GM18909 (cell line): Measurements from ENCODE around the gene KCNK1.
"Not testable (repeated sequence)": the region's sequence is repeated elsewhere in the genome, so short reads cannot be mapped to it uniquely, and the experiment has no call there.

Source experiments
- ATAC-seq: cut with Tn5 transposase; IDR thresholded peaks from one replicate; pipeline ENCODE4 v1.9.1; 2021; ENCODE audit warnings: mild to moderate bottlenecking; ENCODE audit not compliant: unreplicated experiment, poor library complexity

KCNK1 gene

GRCh38 chr1:233664804-233665574 lies 51.1 kb downstream of the KCNK1 start:
- ATAC-seq: no peak

- ATAC-seq: no peak
Observed at GRCh38 chr1:233665575-233666270, 51.8 kb downstream of the KCNK1 start.

- no peak for ATAC-seq
Observed at GRCh38 chr1:233667741-233668140, 53.8 kb downstream of the KCNK1 start.

GRCh38 chr1:233668146-233668724 lies 54.3 kb downstream of the KCNK1 start:
- no peak for ATAC-seq

GRCh38 chr1:233668725-233669294 lies 54.9 kb downstream of the KCNK1 start:
- peak; percentile 56 for ATAC-seq

GRCh38 chr1:233670363-233670762 lies 56.5 kb downstream of the KCNK1 start:
- ATAC-seq: not testable (repeated sequence)

GRCh38 chr1:233671286-233671685 lies 57.4 kb downstream of the KCNK1 start:
- ATAC-seq: no peak

- ATAC-seq: no peak
Observed at GRCh38 chr1:233672732-233673131, 58.8 kb downstream of the KCNK1 start.

- peak; percentile 53 for ATAC-seq
Observed at GRCh38 chr1:233673261-233673946, 59.5 kb downstream of the KCNK1 start.

GRCh38 chr1:233673947-233674431 lies 60.1 kb downstream of the KCNK1 start:
- ATAC-seq: no peak

GRCh38 chr1:233675446-233675845 lies 61.5 kb downstream of the KCNK1 start:
- no peak for ATAC-seq

GRCh38 chr1:233675893-233676292 lies 62.0 kb downstream of the KCNK1 start:
- ATAC-seq: peak; percentile 90

- no peak for ATAC-seq
Observed at GRCh38 chr1:233677690-233678354, 63.9 kb downstream of the KCNK1 start.

GRCh38 chr1:233679030-233679429 lies 65.1 kb downstream of the KCNK1 start:
- no peak for ATAC-seq

- no peak for ATAC-seq
Observed at GRCh38 chr1:233679591-233680373, 65.9 kb downstream of the KCNK1 start.

- ATAC-seq: no peak
Observed at GRCh38 chr1:233681285-233681684, 67.4 kb downstream of the KCNK1 start.

GRCh38 chr1:233686653-233687052 lies 72.7 kb downstream of the KCNK1 start:
- ATAC-seq: not testable (repeated sequence)

- no peak for ATAC-seq
Observed at GRCh38 chr1:233689017-233689747, 75.3 kb downstream of the KCNK1 start.
